Panc1 (cell line): Measurements from ENCODE around the gene FGF21.

Experiments
- POLR2AphosphoS5 ChIP-seq: IDR thresholded peaks from 2 replicates; pipeline ENCODE4 v1.6.1; 2012; ENCODE audit warnings: mild to moderate bottlenecking, low read depth, low read length, moderate library complexity
- REST ChIP-seq, 2 experiments: IDR thresholded peaks; 2 replicates each; pipeline ENCODE4 v1.6.1; 2011 to 2012; ENCODE audit warnings: low read depth in 2 of 2, control low read depth in 1 of 2, low read length in 1 of 2, mild to moderate bottlenecking in 1 of 2, moderate library complexity in 1 of 2; ENCODE audit not compliant: insufficient read depth in 1 of 2
- TF ChIP-seq, protein P1 (sequence below): fragments of 450-650 bp; IDR thresholded peaks from 2 replicates; pipeline ENCODE4 v1.5.1; 2017; ENCODE audit warnings: mild to moderate bottlenecking

DNA sequence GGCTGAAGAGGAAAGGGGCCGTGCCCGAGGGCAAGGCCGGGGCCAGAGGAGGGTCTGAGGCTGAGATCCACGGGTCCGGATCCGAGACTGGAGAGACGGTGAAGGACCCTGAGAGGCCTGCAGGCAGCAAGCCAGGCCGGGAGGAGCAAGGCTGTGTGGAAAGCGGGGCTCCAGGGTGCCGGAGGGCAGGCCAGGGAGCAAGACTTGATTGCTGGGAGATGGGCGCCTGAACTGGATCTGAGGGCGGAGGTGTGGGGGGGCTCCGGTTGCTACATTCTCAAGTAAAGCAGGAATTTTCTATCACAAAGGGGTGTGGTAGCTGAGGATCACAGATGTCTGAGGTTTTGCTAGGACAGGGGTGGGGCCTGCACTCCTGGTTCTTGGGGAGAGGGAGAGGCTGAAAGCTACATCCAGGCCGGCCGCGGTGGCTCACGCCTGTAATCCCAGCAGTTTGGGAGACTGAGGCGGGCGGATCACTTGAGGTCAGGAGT lies 39.6 kb upstream of the FGF21 start:
- TF ChIP-seq POLR2AphosphoS5 (no peak), REST (IDR thresholded peaks at IDR 0.05; ENCODE audit: insufficient read depth in 1 of 2, low read depth in 2 of 2, low read length in 1 of 2) (no peak)
- TF ChIP-seq, protein P1, sequence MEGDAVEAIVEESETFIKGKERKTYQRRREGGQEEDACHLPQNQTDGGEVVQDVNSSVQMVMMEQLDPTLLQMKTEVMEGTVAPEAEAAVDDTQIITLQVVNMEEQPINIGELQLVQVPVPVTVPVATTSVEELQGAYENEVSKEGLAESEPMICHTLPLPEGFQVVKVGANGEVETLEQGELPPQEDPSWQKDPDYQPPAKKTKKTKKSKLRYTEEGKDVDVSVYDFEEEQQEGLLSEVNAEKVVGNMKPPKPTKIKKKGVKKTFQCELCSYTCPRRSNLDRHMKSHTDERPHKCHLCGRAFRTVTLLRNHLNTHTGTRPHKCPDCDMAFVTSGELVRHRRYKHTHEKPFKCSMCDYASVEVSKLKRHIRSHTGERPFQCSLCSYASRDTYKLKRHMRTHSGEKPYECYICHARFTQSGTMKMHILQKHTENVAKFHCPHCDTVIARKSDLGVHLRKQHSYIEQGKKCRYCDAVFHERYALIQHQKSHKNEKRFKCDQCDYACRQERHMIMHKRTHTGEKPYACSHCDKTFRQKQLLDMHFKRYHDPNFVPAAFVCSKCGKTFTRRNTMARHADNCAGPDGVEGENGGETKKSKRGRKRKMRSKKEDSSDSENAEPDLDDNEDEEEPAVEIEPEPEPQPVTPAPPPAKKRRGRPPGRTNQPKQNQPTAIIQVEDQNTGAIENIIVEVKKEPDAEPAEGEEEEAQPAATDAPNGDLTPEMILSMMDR, result no peak
